CD4-positive, alpha-beta T cell treated with Interleukin-21 for 1 hour (primary cell): Measurements from ENCODE around the gene NKD1.

ENCODE experiments used
- DNase-seq: peaks from one replicate; pipeline ENCODE4 v3.0.0-alpha.2; 2020

NKD1 gene

DNA sequence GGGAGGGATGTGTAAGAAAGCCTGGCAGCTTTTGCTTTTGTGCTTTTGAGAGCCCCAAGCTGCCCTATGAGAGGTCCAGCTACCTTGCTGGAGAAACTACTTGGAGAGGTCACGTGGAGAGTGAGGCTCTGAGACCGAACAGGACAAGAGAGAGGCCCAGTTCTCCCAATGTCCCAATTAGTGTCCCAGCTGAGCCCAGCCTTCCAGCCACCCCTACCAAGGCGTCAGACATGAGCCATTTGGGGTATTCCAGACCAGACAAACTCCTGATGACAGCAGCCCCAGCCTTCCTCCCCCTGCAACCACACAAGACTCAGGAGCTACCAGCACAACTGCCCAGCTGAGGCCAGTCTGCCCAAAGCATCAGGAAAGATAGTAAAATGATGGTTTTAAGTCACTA, 35.0 kb downstream of the NKD1 start:
- DNase-seq: no peak

DNA sequence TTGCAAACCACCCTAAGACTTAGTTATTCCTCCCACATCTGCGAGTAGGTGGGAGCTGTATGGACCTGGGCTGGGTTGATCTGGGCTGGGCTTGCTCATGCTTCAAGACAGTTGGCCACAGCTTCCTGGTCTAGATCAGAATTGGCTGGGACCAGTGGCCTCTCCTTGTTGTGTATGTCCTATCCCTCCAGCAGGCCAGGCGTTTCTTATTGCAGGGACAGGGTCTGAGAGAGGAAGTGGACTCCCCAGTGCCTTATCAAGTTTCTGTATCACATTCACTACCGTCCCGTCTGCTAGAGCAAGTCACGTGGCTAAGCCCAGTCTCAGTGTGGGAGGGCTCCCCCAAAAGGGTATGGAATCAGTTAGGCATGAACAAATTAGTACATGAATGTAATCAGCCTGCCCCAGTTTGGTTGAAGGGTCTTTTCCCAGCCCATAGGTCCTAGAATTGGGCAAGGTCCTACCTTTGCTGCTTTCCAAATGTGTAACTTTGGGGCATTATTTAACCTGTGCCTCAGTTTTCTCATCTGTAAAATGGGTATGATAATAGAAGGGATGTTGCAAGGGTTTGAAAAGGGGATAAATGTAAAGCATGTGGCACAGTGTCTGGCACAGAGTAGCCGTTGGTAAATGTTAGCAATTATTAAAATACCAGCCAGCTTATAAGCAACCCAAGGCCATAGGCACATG, 36.0 kb downstream of the NKD1 start:
- no peak for DNase-seq

DNA sequence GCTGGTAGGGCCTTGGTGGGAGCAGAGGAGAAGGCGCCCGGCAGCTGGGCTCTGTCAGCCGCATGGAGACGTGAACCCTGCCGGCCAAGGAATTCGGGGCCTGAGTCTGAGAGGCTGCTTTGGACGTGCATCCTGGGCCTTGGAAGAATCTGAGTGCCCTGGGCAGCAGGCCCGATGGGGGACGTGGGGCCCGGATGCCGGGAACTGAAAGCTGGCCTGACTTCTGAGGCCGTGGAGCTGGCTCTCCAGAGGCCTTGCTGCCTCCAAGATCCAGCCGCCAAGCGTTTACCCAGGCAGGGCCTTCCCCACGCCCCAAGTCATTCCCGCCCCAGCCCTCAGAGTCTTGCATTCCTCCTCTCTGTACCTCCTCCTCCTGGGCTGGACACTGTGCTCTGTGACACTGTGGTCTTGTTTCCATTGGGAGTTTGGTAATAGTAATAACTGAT, 37.2 kb downstream of the NKD1 start:
- DNase-seq: no peak

GRCh38 chr16:50587543-50587942, 39.3 kb downstream of the NKD1 start:
- DNase-seq: no peak

DNA sequence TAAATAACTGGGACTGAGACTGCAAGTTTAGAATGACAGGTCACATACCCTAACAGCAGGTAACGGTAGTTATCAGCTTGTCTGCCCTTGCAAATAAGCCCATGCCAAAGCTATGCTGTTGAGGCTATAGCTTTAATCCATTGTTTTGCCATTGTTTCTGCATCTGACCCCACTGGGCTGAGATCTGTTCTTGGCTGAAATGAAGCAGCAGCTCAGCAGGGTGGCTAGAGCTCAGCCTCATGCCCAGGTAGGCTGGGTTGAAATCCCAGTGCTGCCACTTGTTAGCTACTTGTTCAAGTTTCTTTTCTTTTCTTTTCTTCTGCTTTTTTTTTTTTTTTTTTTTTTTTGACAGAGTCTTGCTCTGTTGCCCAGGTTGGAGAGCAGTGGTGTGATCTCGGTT, 40.1 kb downstream of the NKD1 start:
- no peak for DNase-seq

DNA sequence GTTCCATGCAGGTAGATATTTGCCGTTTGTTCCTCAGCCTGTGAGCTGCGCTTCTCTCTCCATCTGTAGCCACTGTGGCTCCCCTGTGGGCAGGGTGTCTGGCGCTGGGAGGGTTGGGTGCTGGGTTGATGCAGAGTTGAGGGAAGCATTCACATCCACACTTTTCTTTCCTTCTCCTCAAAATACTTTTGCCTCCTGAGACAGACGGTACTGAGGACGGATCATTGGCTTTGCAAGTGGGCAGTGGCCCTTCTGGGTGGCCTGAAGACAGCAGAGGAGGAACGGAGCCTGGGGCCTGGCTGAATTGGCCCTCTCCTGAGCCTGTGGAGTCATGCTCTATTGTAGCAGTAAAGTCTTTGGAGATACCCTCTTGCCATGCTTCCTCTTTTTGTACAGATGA, 43.0 kb downstream of the NKD1 start:
- no peak for DNase-seq

GRCh38 chr16:50591800-50592771, 43.9 kb downstream of the NKD1 start:
- no peak for DNase-seq

DNA sequence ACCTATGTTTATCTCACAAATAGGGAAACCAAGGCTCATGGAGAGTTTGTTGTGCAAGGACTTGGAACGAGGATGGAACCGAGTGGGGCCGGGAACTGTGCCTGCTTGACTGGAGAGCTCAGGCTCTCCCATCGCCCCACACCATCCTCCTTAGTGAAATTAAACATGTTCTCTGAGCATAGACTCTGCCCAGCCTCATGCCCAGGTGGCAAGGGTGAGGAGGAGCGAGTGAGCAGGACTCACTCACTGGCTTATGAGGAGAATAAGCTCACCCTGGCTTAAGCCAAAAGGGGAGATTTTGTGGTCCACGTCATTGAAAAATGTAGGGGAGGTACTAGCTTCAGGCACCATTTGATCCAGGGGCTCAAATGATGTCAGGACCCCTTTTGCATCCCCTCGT, 44.8 kb downstream of the NKD1 start:
- DNase-seq: no peak

GRCh38 chr16:50593410-50594150, 45.4 kb downstream of the NKD1 start:
- DNase-seq: no peak

- no peak for DNase-seq
Observed at GRCh38 chr16:50594308-50595260, 46.4 kb downstream of the NKD1 start.

DNA sequence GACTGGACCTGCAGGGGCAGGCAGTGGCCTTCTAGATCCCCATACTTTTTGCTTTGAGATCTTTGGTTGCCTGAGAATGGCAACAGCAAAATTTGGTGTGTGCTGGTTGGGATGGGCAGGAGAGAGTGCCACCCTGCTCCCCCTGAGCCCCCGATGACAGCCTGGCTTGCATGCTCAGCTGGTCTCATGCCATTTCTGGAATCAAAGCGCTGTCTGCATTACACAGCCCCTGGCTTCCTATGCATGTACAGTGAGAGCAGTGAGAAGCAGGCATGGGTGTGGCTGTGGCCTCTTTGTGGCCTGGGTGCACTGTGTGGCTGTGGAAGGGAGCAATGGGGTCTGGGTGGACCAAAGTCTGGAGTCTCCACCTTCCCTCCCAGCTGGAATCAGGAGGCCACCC, 47.7 kb downstream of the NKD1 start:
- DNase-seq: no peak

GRCh38 chr16:50596762-50597450, 48.7 kb downstream of the NKD1 start:
- DNase-seq: no peak

DNA sequence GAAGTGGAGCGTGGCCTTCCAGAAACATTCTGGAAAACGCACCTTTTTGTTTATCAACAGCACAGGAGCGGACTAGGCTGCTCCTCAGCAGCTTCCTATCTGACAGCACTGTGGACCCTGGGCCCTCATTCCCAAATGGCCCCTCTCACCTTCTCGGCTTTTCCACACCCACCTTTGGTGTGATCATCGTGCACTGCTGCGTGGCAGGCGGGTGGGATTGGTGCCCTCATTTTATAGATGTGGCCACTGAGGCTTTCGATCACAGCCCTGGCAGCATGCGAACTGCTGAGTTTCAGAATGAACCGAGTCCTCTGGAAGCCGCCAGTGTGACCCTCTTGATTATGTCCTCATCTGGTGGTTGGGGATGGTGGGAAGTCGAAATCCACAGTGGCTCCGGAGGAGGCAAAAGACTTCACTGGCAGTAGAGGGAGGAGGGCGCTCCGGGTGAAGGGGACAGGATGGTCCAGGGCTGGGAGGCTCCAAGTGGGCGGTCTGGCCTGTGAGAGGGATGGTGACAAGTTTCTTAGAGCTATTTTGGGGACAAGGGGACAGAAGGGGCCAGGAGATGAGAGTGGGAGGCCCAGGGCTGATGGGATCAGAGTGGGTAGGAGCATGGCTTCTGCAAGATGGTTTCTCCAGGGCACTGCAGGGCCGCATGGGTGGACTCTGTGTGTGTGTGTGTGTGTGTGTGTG, 49.5 kb downstream of the NKD1 start:
- no peak for DNase-seq

DNA sequence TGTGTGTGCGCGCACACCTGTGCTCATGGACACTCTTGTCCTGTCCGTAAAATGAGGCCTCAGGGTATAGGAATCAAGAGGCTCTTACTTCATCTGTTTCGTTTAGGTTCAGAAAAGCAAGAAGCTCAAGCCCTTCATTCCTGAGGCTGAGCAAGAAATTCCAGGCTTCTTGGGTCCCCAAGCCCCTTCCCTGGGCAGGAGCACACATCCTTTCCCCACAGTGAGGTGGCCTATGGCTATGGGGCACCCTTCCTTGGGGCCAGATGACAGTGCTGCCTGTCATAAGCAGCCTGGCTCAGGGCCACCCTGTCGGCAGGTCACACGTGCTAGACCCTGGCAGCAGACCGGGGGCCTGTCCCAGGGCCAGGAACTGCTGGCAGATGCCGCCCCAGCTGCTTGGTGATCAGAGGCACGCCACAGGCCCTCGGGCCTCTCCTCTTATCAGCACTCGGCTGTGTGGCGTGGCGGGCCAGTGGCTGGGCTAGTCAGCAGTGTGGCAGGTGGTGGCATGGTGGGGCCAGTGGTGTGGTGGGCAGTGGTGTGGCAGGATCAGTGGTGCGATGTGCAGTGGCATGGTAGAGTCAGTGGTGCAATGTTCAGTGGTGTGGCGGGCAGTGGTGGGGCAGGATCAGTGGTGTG, 50.2 kb downstream of the NKD1 start:
- DNase-seq: no peak

- no peak for DNase-seq
Observed at GRCh38 chr16:50598936-50599361, 50.8 kb downstream of the NKD1 start.

DNA sequence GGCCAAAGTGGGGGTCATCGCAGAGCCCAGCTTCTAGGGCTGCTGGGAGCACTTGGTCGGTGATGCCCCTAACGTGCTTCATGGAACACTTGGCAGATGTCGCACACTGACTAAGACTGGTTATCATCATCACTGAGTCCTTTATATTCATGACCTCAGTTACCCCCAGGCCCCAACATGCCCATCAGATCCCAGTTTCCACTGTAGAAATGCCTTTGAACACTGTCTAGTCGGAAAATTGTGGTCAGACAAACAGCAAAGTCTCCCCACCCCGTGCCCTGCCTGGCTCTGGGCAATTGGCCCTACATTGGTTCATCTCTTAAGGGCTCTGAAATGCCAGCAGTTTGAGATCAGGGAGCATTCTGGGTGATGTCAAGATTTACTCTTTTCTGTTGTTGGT, 51.3 kb downstream of the NKD1 start:
- DNase-seq: no peak

DNA sequence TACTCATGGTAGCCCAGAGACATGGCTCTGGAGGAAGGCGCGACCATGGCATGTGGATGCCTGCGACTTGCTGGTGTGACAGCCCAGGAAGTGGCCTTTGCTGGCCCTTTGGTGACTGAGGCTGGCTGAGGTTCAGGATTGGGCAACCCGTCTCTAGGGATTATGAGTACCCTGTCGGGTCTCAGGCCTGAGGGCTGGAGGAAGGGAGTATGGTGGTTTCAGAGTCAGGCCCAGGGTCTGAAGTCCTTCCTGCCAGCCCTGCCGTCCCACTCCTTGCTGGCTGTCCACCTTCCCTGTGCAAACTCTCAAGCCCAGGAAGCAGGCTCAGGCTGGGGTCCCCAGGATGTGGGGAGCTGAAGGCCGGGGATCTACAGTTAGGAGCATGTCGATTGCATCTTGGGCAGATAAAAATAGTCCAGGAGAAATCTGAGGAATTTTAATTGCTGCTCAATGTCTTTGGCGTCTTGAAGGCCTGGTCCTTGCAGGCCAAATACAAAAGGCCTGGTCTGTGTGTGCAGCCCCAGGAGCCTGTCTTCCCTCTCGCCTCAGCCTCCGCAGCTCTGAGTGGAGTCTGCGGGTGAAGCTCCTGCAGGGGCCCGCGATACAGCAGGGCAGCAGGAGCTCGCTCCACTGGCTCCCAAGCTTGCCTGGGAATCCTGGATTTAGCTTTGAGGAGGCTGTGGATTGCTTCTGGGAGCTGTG, 52.5 kb downstream of the NKD1 start:
- no peak for DNase-seq

DNA sequence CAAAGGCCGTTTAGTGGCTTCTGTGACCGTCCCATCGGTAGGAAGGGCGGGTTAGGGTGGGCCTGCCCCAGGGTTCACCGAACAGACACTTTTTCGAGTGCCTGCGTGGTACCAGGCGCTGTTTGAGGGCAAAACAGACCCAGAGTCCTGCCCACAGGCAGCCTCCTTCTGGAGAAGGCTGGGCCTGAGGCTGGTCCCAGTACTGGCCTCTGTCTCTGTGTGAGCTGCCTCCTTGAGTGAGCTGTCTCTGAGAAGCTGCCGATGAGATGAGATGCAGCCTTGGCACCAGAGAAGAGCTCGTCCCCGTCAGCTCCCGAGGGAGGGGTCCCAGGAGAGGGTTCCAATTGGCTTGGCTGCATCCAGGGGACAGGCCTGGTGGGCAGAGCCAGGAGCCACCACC, 53.1 kb downstream of the NKD1 start:
- DNase-seq: no peak

- DNase-seq: no peak
Observed at GRCh38 chr16:50602126-50602525, 53.9 kb downstream of the NKD1 start.
